K562 (cell line): ENCODE results near the gene NT5C. TPM values are rescaled to one million over a fixed set of nuclear protein-coding genes. Genes with fewer than 3 reads are reported as not detected.
"Not testable (repeated sequence)": the region's sequence is repeated elsewhere in the genome, so short reads cannot be mapped to it uniquely, and the experiment has no call there.

Experiments used
- ATAC-seq: fragments of 200-7000 bp; cut with Tn5 transposase; 3 replicates; pipeline ENCODE4 v1.9.1; 2020; ENCODE audit warnings: moderate library complexity
- BruUV-seq: library from RNA; stranded (reverse); fragments of 400-500 nt; replicated peaks from 2 replicates; lab custom pipeline; 2021; lab: Mats Ljungman, UMichigan
- CTCF ChIA-PET: fragments of 300-600 bp; formaldehyde crosslinking; extraction: SDS; loops from one replicate; lab custom pipeline; 2021; ENCODE audit warnings: low intra/inter-chr PET ratio; lab: Yijun Ruan, JAX
- POLR2A ChIA-PET: fragments of 300-600, 350-650 bp; sonication (Branson Sonifier 250); formaldehyde crosslinking; extraction: SDS; loops from one replicate; lab custom pipeline; 2021; ENCODE audit warnings: antibody characterized with exemption, inconsistent platforms; lab: Yijun Ruan, JAX
- DNase-seq, 4 experiments: peaks; one replicate each; pipeline versions ENCODE4 v3.0.0 to v3.0.0-alpha.2; 2011 to 2018; ENCODE audit warnings: low spot score in 3 of 4, mixed read lengths in 3 of 4; ENCODE audit errors: extremely low read depth in 1 of 4
- FAIRE-seq: peaks from 2 replicates; lab custom pipeline; 2011; peaks lifted over from hg19 to GRCh38; lab: Jason Lieb, UNC
- H2AFZ ChIP-seq: 2 replicates; pipeline ENCODE4 v1.6.0; 2011; ENCODE audit warnings: low read depth, low read length, control low read depth, inconsistent platforms
- H3K27ac ChIP-seq: fragments of 200-600 bp; 3 replicates; pipeline ENCODE4 v1.8.0; 2011; ENCODE audit warnings: low read depth, mild to moderate bottlenecking, control low read depth, inconsistent platforms, low read length, moderate library complexity, mixed read lengths; ENCODE audit errors: extremely low read depth
- H3K27me3 ChIP-seq, 2 experiments: fragments of 300-600 bp in 1 of 2; 2 replicates in 1 of 2; 3 replicates in 1 of 2; pipeline versions ENCODE4 v1.6.0 to v1.8.0; 2011; ENCODE audit warnings: inconsistent platforms in 2 of 2, low read length in 2 of 2, mild to moderate bottlenecking in 1 of 2, mixed read lengths in 1 of 2, moderate library complexity in 1 of 2; ENCODE audit not compliant: control insufficient read depth in 2 of 2, insufficient read depth in 2 of 2
- H3K36me3 ChIP-seq: fragments of 300-600 bp; 3 replicates; pipeline ENCODE4 v1.8.0; 2011; ENCODE audit warnings: mild to moderate bottlenecking, low read length, inconsistent platforms; ENCODE audit not compliant: control insufficient read depth, insufficient read depth
- H3K4me1 ChIP-seq, 2 experiments: fragments of 200-600 bp in 1 of 2; replicated peaks in 1 of 2; 2 replicates in 1 of 2; 3 replicates in 1 of 2; pipeline versions ENCODE4 v1.5.1 to v1.8.0; 2011; ENCODE audit warnings: inconsistent platforms in 2 of 2, low read length in 2 of 2, mild to moderate bottlenecking in 1 of 2, mixed read lengths in 1 of 2, moderate library complexity in 1 of 2; ENCODE audit not compliant: control insufficient read depth in 2 of 2, insufficient read depth in 2 of 2
- H3K4me2 ChIP-seq: 2 replicates; pipeline ENCODE4 v1.6.1; 2011; ENCODE audit warnings: low read length, control low read depth, inconsistent platforms, mixed read lengths; ENCODE audit not compliant: insufficient read depth
- H3K4me3 ChIP-seq: fragments of 200-600 bp; sonication (generic), shearing (Covaris generic); 2 replicates; pipeline ENCODE4 v1.5.1; 2016; ENCODE audit warnings: control low read depth, inconsistent platforms
- H3K79me2 ChIP-seq: fragments of 200-600 bp; 3 replicates; pipeline ENCODE4 v1.8.0; 2011; ENCODE audit warnings: low read length, inconsistent platforms; ENCODE audit not compliant: control insufficient read depth, insufficient read depth
- H3K9ac ChIP-seq, 2 experiments: 2 replicates each; pipeline versions ENCODE4 v1.6.0 to v1.6.1; 2011; ENCODE audit warnings: low read depth in 2 of 2, low read length in 2 of 2, control low read depth in 1 of 2, inconsistent platforms in 1 of 2, mild to moderate bottlenecking in 1 of 2, mixed read lengths in 1 of 2; ENCODE audit not compliant: insufficient read depth in 1 of 2
- H3K9me1 ChIP-seq: one replicate; pipeline ENCODE4 v1.6.0; 2011; ENCODE audit warnings: inconsistent platforms, mild to moderate bottlenecking, low read length, moderate library complexity; ENCODE audit not compliant: control insufficient read depth, insufficient read depth
- H3K9me3 ChIP-seq: replicated peaks from 2 replicates; pipeline ENCODE4 v1.5.1; 2011; ENCODE audit warnings: low read depth, low read length, inconsistent platforms; ENCODE audit not compliant: control insufficient read depth, insufficient read depth
- H4K20me1 ChIP-seq: replicated peaks from 2 replicates; pipeline ENCODE4 v1.6.1; 2011; ENCODE audit warnings: low read length, inconsistent platforms, mixed read lengths; ENCODE audit not compliant: control insufficient read depth, insufficient read depth
- ATF3 ChIP-seq, 2 experiments: fragments of 450-650 bp in 1 of 2; sonication (generic) in 1 of 2; formaldehyde crosslinking in 1 of 2; IDR thresholded peaks in 1 of 2; conservative IDR thresholded peaks in 1 of 2; 2 replicates each; pipeline versions ENCODE4 v1.6.1 to v1.8.1; 2016 to 2023; ENCODE audit warnings: mild to moderate bottlenecking in 2 of 2, moderate library complexity in 2 of 2, inconsistent platforms in 1 of 2, missing genetic modification reagents in 1 of 2
- CEBPB ChIP-seq: fragments of 450-650 bp; IDR thresholded peaks from 2 replicates; pipeline ENCODE4 v1.6.1; 2016; ENCODE audit warnings: missing genetic modification characterization, missing compliant biosample characterization
- CEBPG ChIP-seq, 3 experiments: fragments of 200-800 bp in 1 of 3; sonication (Bioruptor generic) in 1 of 3; sonication (generic) in 1 of 3; formaldehyde crosslinking in 1 of 3; IDR thresholded peaks in 2 of 3; conservative IDR thresholded peaks in 1 of 3; 2 replicates each; pipeline versions ENCODE4 v1.6.1 to v1.8.0; 2016 to 2022; ENCODE audit warnings: missing compliant biosample characterization in 2 of 3, missing genetic modification characterization in 2 of 3, mild to moderate bottlenecking in 1 of 3, missing genetic modification reagents in 1 of 3
- WGBS: fragments of 100-300 bp; shearing (Covaris generic); methylation state at CpG from one replicate; pipeline ENCODE4 v1.1.6; 2016; ENCODE audit warnings: low coverage, mixed read lengths; ENCODE audit not compliant: insufficient coverage; ENCODE audit errors: missing lambda C conversion rate; 5-methylcytosine and 5-hydroxymethylcytosine counted together
- in situ Hi-C: fragments of 300-500 bp; cut with MboI; formaldehyde crosslinking; loops from 4 replicates; pipeline ENCODE4 v1.15.0; 2018; ENCODE audit warnings: inconsistent platforms, mixed read lengths
- intact Hi-C: fragments of 100-400 bp; cut with micrococcal nuclease; formaldehyde crosslinking; loops from 2 replicates; pipeline ENCODE4 v1.14.2; 2022
- polyA plus RNA-seq, 8 experiments: library from polyadenylated mRNA; depleted of rRNA in 4 of 8; stranded (reverse) in 5 of 8; unstranded in 3 of 8; fragments of >200 nt; fragmentation: Nextera tagmentation in 2 of 8; fragmentation: Illumina TruSeq in 1 of 8; extraction: Ambion mirVana in 2 of 8; extraction: Trizol in 1 of 8; gene quantifications; 2 replicates each; pipeline versions ENCODE4 v1.2.1 to v1.2.3, GENCODE V29; 2011 to 2014; ENCODE audit warnings: inconsistent platforms in 1 of 8, missing spikeins in 1 of 8
- total RNA-seq, 7 experiments: library from RNA; depleted of rRNA in 6 of 7; stranded (reverse); fragments of >200 nt in 6 of 7; fragmentation: Illumina TruSeq in 2 of 7; extraction: Trizol in 2 of 7; gene quantifications; 2 replicates each; pipeline versions ENCODE4 v1.2.1 to v1.2.3, GENCODE V29; 2011 to 2021; ENCODE audit warnings: low replicate concordance in 1 of 7

NT5C gene
- total and polyA plus RNA-seq, 9 of the 15 experiments (the other 6 are each of a cell fraction or from before 2014, with no cell fraction given), result 2.9 to 205 (median 45.0) TPM

GRCh38 chr17:75127936-75128335 lies 3.6 kb downstream of the NT5C start:
- FAIRE-seq, in situ Hi-C loops: not testable (repeated sequence)

More at GRCh38 chr17:75127936-75128335, 3.6 kb downstream of the NT5C start:
- H3K9me1 ChIP-seq; H3K9me3 ChIP-seq; BruUV-seq; CTCF ChIA-PET; H3K27me3 ChIP-seq; H4K20me1 ChIP-seq; H3K4me2 ChIP-seq; H3K9ac ChIP-seq; intact Hi-C loops; H3K4me3 ChIP-seq; H3K27ac ChIP-seq; ATAC-seq; H2AFZ ChIP-seq; DNase-seq; TF ChIP-seq ATF3 (CRISPR knock-in tag; conservative IDR thresholded peaks at IDR 0.05); CEBPG (CRISPR knock-in tag; IDR thresholded peaks at IDR 0.05): not testable (repeated sequence)
- TF ChIP-seq ATF3 (IDR thresholded peaks at IDR 0.05), result peak; percentile 59
- peak; percentile 53; the same call in 1 of the 2 replicates for TF ChIP-seq CEBPB (tag)
- 0 out of 4 replicates have a peak, but pooled peaks have one; percentile 20 to 28 for TF ChIP-seq CEBPG (tag; conservative IDR thresholded peaks at IDR 0.05 in 1 of 2, IDR thresholded peaks at IDR 0.05 in 1 of 2)
- POLR2A ChIA-PET, result interaction anchor here (0.6 to 7.6 kb wide), 7 partner anchors 11 to 122 kb away, joined by 3 to 58 read pairs (median 4); partner anchors contain the start of gene JPT1
- WGBS, result 89% methylated on average over 5 of the region's 5 CpGs
- Histone ChIP-seq H3K36me3 (peaks cover 25% of the 10 kb centered on the region; the same call in 2 of the 3 replicates), H3K4me1 (peaks cover 27 to 49% of the 10 kb centered on the region in 2 experiments), H3K79me2 (peaks cover 46% of the 10 kb centered on the region)
